Measurements from ENCODE around the gene CHAT.

The CHAT gene

GRCh38 chr10:49689882-49690510 lies 76.2 kb downstream of the CHAT start:
- ChIA-PET CTCF (no interaction called here), POLR2A (no interaction called here)
- Histone ChIP-seq H3K27me3 (replicated peaks in 2 of 5; ENCODE audit: control insufficient read depth in 4 of 5, insufficient read depth in 5 of 5, low read length in 4 of 5) (peaks cover 11 to 76% (median 46%) of the 10 kb centered on the region in 5 experiments), H3K27ac (ENCODE audit: insufficient read depth in 1 of 2, low read depth in 1 of 2, low read length in 2 of 2, poor library complexity in 1 of 2, severe bottlenecking in 2 of 2) (no peak overlapping the region), H3K4me3 (ENCODE audit: control insufficient read depth in 1 of 7, extremely low read depth in 1 of 7, insufficient read depth in 4 of 7, low read depth in 2 of 7, low read length in 6 of 7) (no peak overlapping the region), H3K4me1 (ENCODE audit: control extremely low read depth in 1 of 4, control insufficient read depth in 4 of 4, insufficient read depth in 4 of 4, low read length in 3 of 4) (no peaks in the 10 kb centered on the region), H3K36me3 (ENCODE audit: control insufficient read depth in 4 of 4, insufficient read depth in 4 of 4, low read length in 3 of 4) (no peaks in the 10 kb centered on the region), H3K9me3 (ENCODE audit: control extremely low read depth in 1 of 5, control insufficient read depth in 4 of 5, insufficient read depth in 2 of 5, low read depth in 1 of 5, low read length in 4 of 5) (peaks cover 0 to 28% (median 19%) of the 10 kb centered on the region in 5 experiments)
- no peak for DNase-seq
- WGBS (ENCODE audit: insufficient coverage) = 19% methylated on average over 11 of the region's 12 CpGs

DNA sequence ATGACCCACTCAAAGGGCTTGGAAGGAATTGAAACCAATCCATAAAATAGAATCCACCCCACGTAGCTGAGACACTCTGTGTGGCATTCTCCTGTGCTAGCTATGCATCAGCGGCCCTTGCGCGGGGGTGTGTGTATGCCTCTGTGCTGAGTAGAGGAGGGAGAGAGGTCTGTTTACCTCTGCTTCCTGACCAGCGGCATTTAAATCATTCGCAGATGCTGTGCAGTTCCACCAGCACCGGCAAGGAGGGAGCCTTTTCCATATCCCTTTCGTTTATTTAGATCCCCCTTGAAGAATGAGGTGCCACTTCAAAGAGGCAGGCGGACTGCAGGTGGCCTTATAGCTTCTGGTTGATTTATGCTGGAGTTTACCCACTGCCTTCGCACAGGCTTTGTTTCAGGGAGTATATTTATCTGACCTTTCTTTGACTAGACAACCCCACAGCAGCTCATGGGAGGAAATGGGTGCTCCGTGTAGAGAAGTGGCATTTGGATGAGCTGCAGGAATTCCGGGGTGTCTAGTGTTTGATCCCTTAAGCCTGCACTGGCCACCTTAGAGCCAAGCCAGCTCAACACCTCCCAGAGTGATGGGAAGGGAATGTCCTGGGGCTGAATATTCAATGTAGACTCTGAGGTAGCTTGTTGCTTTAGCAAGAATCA lies 77.0 kb downstream of the CHAT start:
- DNase-seq = no peak
- WGBS (ENCODE audit: insufficient coverage) = 9% methylated on average over 5 of the region's 12 CpGs
- H3K36me3 ChIP-seq (ENCODE audit: control insufficient read depth in 4 of 4, insufficient read depth in 4 of 4, low read length in 3 of 4) = no peaks in the 10 kb centered on the region
- POLR2A ChIA-PET = no interaction called here
- no peaks in the 10 kb centered on the region for H3K4me1 ChIP-seq (ENCODE audit: control extremely low read depth in 1 of 4, control insufficient read depth in 4 of 4, insufficient read depth in 4 of 4, low read length in 3 of 4)
- H3K9me3 ChIP-seq (ENCODE audit: control extremely low read depth in 1 of 5, control insufficient read depth in 4 of 5, insufficient read depth in 2 of 5, low read depth in 1 of 5, low read length in 4 of 5) = peaks cover 0 to 28% (median 19%) of the 10 kb centered on the region in 5 experiments
- H3K27me3 ChIP-seq (replicated peaks in 2 of 5; ENCODE audit: control insufficient read depth in 4 of 5, insufficient read depth in 5 of 5, low read length in 4 of 5) = peaks cover 11 to 78% (median 49%) of the 10 kb centered on the region in 5 experiments
- CTCF ChIA-PET = no interaction called here
- H3K4me3 ChIP-seq (ENCODE audit: control insufficient read depth in 1 of 7, extremely low read depth in 1 of 7, insufficient read depth in 4 of 7, low read depth in 2 of 7, low read length in 6 of 7) = no peak overlapping the region
- H3K27ac ChIP-seq (ENCODE audit: insufficient read depth in 1 of 2, low read depth in 1 of 2, low read length in 2 of 2, poor library complexity in 1 of 2, severe bottlenecking in 2 of 2) = no peak overlapping the region

DNA sequence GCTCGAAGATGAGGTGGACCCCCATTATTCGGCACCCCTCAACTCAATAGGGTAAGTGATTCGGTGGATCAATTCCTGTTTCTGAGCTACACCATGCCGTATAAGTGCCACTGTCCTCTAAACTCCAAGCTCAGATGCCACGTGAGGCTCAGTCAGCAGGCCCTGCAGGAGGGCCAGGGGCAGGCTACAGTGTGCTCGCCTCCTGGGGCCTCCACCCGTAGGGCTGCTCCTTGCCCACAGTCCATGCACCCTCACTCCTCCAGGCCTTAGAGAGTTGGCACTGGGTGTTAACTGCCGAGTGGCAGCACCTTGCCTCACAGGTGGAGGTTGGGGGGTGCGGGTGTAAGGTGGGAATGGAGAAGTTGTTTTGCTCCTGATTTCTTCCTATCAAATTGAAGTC lies 77.8 kb downstream of the CHAT start:
- ChIA-PET CTCF (no interaction called here), POLR2A (no interaction called here)
- peaks cover 11 to 82% (median 50%) of the 10 kb centered on the region in 5 experiments for H3K27me3 ChIP-seq (replicated peaks in 2 of 5; ENCODE audit: control insufficient read depth in 4 of 5, insufficient read depth in 5 of 5, low read length in 4 of 5)

DNA sequence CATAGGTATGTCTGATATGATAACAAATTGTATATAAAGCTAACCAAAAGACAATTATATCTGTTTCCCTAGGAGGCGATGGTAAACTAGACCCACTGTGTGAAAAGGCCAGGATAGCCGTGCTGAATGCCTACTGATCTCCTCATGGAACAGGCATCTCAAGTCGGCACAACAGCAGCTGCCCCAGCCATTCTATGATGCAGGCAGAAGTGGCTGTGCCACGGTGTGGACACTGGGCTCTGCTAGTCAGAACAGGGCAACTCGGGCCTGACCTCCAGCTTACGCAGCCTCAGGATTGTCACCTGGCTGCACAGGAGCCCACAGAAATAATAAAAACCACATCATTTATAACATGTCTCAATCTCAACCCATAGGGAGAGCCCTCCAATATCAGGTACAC lies 80.6 kb downstream of the CHAT start:
- Histone ChIP-seq H3K4me1 (ENCODE audit: control extremely low read depth in 1 of 4, control insufficient read depth in 4 of 4, insufficient read depth in 4 of 4, low read length in 3 of 4) (no peaks in the 10 kb centered on the region), H3K4me3 (ENCODE audit: control insufficient read depth in 1 of 7, extremely low read depth in 1 of 7, insufficient read depth in 4 of 7, low read depth in 2 of 7, low read length in 6 of 7) (no peak overlapping the region), H3K9me3 (ENCODE audit: control extremely low read depth in 1 of 5, control insufficient read depth in 4 of 5, insufficient read depth in 2 of 5, low read depth in 1 of 5, low read length in 4 of 5) (peaks cover 0 to 8% (median 5%) of the 10 kb centered on the region in 5 experiments), H3K36me3 (ENCODE audit: control insufficient read depth in 4 of 4, insufficient read depth in 4 of 4, low read length in 3 of 4) (no peaks in the 10 kb centered on the region), H3K27ac (ENCODE audit: insufficient read depth in 1 of 2, low read depth in 1 of 2, low read length in 2 of 2, poor library complexity in 1 of 2, severe bottlenecking in 2 of 2) (no peak overlapping the region), H3K27me3 (replicated peaks in 2 of 5; ENCODE audit: control insufficient read depth in 4 of 5, insufficient read depth in 5 of 5, low read length in 4 of 5) (peaks cover 8 to 60% (median 34%) of the 10 kb centered on the region in 5 experiments)
- DNase-seq = no peak
- POLR2A ChIA-PET = no interaction called here
- 92% methylated on average over 5 of the region's 6 CpGs for WGBS (ENCODE audit: insufficient coverage)
- CTCF ChIA-PET = no interaction called here

More for the DNA sequence above, 77.8 kb downstream of the CHAT start:
- H3K36me3 ChIP-seq (ENCODE audit: control insufficient read depth in 4 of 4, insufficient read depth in 4 of 4, low read length in 3 of 4) = no peaks in the 10 kb centered on the region
- no peak overlapping the region for H3K27ac ChIP-seq (ENCODE audit: insufficient read depth in 1 of 2, low read depth in 1 of 2, low read length in 2 of 2, poor library complexity in 1 of 2, severe bottlenecking in 2 of 2)
- no peak overlapping the region for H3K4me3 ChIP-seq (ENCODE audit: control insufficient read depth in 1 of 7, extremely low read depth in 1 of 7, insufficient read depth in 4 of 7, low read depth in 2 of 7, low read length in 6 of 7)
- no peaks in the 10 kb centered on the region for H3K4me1 ChIP-seq (ENCODE audit: control extremely low read depth in 1 of 4, control insufficient read depth in 4 of 4, insufficient read depth in 4 of 4, low read length in 3 of 4)
- peaks cover 0 to 24% (median 19%) of the 10 kb centered on the region in 5 experiments for H3K9me3 ChIP-seq (ENCODE audit: control extremely low read depth in 1 of 5, control insufficient read depth in 4 of 5, insufficient read depth in 2 of 5, low read depth in 1 of 5, low read length in 4 of 5)
- WGBS (ENCODE audit: insufficient coverage) = 51% methylated on average over 6 of the region's 9 CpGs
- no peak for DNase-seq

GRCh38 chr10:49696311-49696710 lies 82.5 kb downstream of the CHAT start:
- WGBS (ENCODE audit: insufficient coverage) = 83% methylated on average over 7 of the region's 7 CpGs
- ChIA-PET POLR2A (no interaction called here), CTCF (no interaction called here)
- Histone ChIP-seq H3K4me1 (ENCODE audit: control extremely low read depth in 1 of 4, control insufficient read depth in 4 of 4, insufficient read depth in 4 of 4, low read length in 3 of 4) (no peaks in the 10 kb centered on the region), H3K27ac (ENCODE audit: insufficient read depth in 1 of 2, low read depth in 1 of 2, low read length in 2 of 2, poor library complexity in 1 of 2, severe bottlenecking in 2 of 2) (no peak overlapping the region), H3K36me3 (ENCODE audit: control insufficient read depth in 4 of 4, insufficient read depth in 4 of 4, low read length in 3 of 4) (no peaks in the 10 kb centered on the region), H3K4me3 (ENCODE audit: control insufficient read depth in 1 of 7, extremely low read depth in 1 of 7, insufficient read depth in 4 of 7, low read depth in 2 of 7, low read length in 6 of 7) (no peak overlapping the region), H3K9me3 (ENCODE audit: control extremely low read depth in 1 of 5, control insufficient read depth in 4 of 5, insufficient read depth in 2 of 5, low read depth in 1 of 5, low read length in 4 of 5) (peaks cover 0 to 8% (median 5%) of the 10 kb centered on the region in 5 experiments), H3K27me3 (replicated peaks in 2 of 5; ENCODE audit: control insufficient read depth in 4 of 5, insufficient read depth in 5 of 5, low read length in 4 of 5) (peaks cover 0 to 49% (median 24%) of the 10 kb centered on the region in 5 experiments)
- no peak for DNase-seq

DNA sequence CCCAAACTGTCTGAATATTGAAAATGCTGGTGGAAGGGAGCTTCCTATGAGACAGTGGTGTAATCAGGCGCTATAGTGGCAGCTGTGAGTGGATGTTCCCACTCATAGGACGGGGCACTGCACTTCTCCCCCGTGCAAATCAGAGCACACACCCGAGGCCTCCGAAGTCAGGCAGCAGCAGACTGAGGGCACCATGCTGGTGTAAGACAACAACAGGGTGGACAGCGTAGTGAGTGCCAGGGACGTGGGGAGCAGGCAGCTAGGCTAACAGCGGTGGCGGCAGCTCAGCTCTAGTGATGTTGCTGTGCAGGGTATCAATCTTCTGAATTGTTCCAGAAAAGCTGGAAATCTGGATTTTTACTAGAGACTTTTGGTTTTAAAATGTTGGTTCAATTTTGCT lies 84.8 kb downstream of the CHAT start:
- CTCF ChIA-PET = no interaction called here
- Histone ChIP-seq H3K27ac (ENCODE audit: insufficient read depth in 1 of 2, low read depth in 1 of 2, low read length in 2 of 2, poor library complexity in 1 of 2, severe bottlenecking in 2 of 2) (no peak overlapping the region), H3K4me3 (ENCODE audit: control insufficient read depth in 1 of 7, extremely low read depth in 1 of 7, insufficient read depth in 4 of 7, low read depth in 2 of 7, low read length in 6 of 7) (no peak overlapping the region), H3K36me3 (ENCODE audit: control insufficient read depth in 4 of 4, insufficient read depth in 4 of 4, low read length in 3 of 4) (no peaks in the 10 kb centered on the region), H3K9me3 (ENCODE audit: control extremely low read depth in 1 of 5, control insufficient read depth in 4 of 5, insufficient read depth in 2 of 5, low read depth in 1 of 5, low read length in 4 of 5) (peaks cover 0 to 5% (median 0%) of the 10 kb centered on the region in 5 experiments), H3K27me3 (replicated peaks in 2 of 5; ENCODE audit: control insufficient read depth in 4 of 5, insufficient read depth in 5 of 5, low read length in 4 of 5) (peaks cover 0 to 29% (median 13%) of the 10 kb centered on the region in 5 experiments), H3K4me1 (ENCODE audit: control extremely low read depth in 1 of 4, control insufficient read depth in 4 of 4, insufficient read depth in 4 of 4, low read length in 3 of 4) (no peaks in the 10 kb centered on the region)
- DNase-seq = no peak
- WGBS (ENCODE audit: insufficient coverage) = 88% methylated on average over 9 of the region's 9 CpGs
- POLR2A ChIA-PET = no interaction called here

GRCh38 chr10:49700211-49700610 lies 86.4 kb downstream of the CHAT start:
- Histone ChIP-seq H3K4me3 (ENCODE audit: control insufficient read depth in 1 of 7, extremely low read depth in 1 of 7, insufficient read depth in 4 of 7, low read depth in 2 of 7, low read length in 6 of 7) (no peak overlapping the region), H3K27me3 (replicated peaks in 2 of 5; ENCODE audit: control insufficient read depth in 4 of 5, insufficient read depth in 5 of 5, low read length in 4 of 5) (peaks cover 0 to 22% (median 8%) of the 10 kb centered on the region in 5 experiments), H3K36me3 (ENCODE audit: control insufficient read depth in 4 of 4, insufficient read depth in 4 of 4, low read length in 3 of 4) (no peaks in the 10 kb centered on the region), H3K4me1 (ENCODE audit: control extremely low read depth in 1 of 4, control insufficient read depth in 4 of 4, insufficient read depth in 4 of 4, low read length in 3 of 4) (no peaks in the 10 kb centered on the region), H3K9me3 (ENCODE audit: control extremely low read depth in 1 of 5, control insufficient read depth in 4 of 5, insufficient read depth in 2 of 5, low read depth in 1 of 5, low read length in 4 of 5) (peaks cover 0 to 4% (median 0%) of the 10 kb centered on the region in 5 experiments), H3K27ac (ENCODE audit: insufficient read depth in 1 of 2, low read depth in 1 of 2, low read length in 2 of 2, poor library complexity in 1 of 2, severe bottlenecking in 2 of 2) (no peak overlapping the region)
- ChIA-PET POLR2A (no interaction called here), CTCF (no interaction called here)
- no peak for DNase-seq
- 94% methylated on average over 3 of the region's 3 CpGs for WGBS (ENCODE audit: insufficient coverage)
